ENCODE data around the gene SORCS2. TPM values are rescaled to one million over a fixed set of nuclear protein-coding genes. Genes with fewer than 3 reads are reported as not detected.

SORCS2 gene
- total RNA-seq, 4 donors from 2014 or later: 0.19 to 0.85 (median 0.66) TPM

DNA sequence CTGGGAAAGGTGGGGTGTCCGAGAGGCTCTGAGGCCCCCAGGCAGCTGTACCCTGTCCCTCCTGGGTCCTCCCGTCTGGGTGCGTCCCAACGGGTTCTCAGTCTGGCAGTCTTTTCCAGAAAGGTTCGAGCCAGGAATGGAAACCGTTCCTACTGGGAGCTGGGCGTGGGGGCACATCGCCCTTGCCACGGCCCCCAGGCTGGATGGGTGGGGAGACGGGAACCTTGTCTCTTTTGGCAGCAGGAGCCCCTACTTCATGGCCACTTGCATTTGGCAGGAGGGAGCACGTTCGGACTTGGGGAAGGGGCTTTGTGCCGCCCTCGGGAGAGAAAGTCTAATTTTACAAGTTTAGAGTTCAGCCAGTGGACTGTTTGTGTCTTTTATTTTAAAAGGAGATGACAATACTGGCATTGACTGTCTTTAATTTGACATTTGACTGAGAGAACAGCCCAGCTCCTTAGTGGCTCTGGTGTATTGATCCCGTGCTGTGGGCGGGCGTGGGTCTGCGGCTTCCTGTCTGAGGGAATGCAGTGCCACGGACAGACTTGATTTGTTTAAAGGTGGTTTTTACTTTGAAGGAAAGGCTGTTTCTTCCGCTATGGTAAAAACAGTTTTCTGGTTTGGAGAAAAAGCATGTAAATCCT, 95.1 kb downstream of the SORCS2 start:
- TF ChIP-seq, protein P1, sequence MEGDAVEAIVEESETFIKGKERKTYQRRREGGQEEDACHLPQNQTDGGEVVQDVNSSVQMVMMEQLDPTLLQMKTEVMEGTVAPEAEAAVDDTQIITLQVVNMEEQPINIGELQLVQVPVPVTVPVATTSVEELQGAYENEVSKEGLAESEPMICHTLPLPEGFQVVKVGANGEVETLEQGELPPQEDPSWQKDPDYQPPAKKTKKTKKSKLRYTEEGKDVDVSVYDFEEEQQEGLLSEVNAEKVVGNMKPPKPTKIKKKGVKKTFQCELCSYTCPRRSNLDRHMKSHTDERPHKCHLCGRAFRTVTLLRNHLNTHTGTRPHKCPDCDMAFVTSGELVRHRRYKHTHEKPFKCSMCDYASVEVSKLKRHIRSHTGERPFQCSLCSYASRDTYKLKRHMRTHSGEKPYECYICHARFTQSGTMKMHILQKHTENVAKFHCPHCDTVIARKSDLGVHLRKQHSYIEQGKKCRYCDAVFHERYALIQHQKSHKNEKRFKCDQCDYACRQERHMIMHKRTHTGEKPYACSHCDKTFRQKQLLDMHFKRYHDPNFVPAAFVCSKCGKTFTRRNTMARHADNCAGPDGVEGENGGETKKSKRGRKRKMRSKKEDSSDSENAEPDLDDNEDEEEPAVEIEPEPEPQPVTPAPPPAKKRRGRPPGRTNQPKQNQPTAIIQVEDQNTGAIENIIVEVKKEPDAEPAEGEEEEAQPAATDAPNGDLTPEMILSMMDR (IDR thresholded peaks at IDR 0.05; ENCODE audit: low read depth): no peak

- TF ChIP-seq, protein P1 (IDR thresholded peaks at IDR 0.05; ENCODE audit: low read depth): no peak
These were observed 95.6 kb downstream of the SORCS2 start for GRCh38 chr4:7287918-7288280.

DNA sequence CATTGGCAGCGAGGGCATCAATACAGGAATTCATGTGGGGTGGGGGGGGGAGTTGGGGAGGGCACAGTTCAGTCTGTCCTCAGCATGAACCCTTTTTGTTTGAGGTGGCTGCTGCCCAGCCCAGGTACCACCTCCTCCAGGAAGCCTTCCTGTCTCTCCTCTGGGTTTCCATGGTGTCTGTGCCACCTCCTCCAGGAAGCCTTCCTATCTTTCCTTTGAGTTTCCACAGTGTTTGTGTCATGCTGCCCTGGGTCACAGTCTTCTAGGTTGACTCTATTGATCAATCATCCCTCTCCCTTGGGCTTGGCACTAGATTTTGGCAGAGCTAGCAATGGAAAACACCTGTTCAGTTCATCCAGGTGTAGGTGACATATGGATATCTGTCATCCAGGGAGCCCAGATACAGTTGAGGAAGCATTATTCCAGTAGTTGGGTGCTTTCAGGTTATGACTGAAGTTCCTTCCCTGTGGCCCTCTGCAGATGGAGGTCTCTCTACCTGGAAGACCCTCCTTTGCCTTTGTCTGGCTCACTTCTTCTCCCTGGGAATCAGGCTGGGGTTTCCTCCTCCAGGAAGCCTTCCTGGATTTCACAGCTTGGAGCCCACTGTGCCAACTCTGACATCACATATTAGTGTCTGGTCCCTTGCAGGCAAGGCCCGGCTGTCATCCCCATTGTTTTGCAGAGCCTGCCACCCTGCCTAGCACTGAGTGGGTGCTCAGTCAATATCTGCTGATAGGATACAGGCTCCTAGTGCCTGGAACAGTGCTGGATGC, 96.6 kb downstream of the SORCS2 start:
- TF ChIP-seq, protein P1 (IDR thresholded peaks at IDR 0.05; ENCODE audit: low read depth): no peak

GRCh38 chr4:7289589-7289988, 97.3 kb downstream of the SORCS2 start:
- TF ChIP-seq, protein P1 (IDR thresholded peaks at IDR 0.05; ENCODE audit: low read depth): no peak

DNA sequence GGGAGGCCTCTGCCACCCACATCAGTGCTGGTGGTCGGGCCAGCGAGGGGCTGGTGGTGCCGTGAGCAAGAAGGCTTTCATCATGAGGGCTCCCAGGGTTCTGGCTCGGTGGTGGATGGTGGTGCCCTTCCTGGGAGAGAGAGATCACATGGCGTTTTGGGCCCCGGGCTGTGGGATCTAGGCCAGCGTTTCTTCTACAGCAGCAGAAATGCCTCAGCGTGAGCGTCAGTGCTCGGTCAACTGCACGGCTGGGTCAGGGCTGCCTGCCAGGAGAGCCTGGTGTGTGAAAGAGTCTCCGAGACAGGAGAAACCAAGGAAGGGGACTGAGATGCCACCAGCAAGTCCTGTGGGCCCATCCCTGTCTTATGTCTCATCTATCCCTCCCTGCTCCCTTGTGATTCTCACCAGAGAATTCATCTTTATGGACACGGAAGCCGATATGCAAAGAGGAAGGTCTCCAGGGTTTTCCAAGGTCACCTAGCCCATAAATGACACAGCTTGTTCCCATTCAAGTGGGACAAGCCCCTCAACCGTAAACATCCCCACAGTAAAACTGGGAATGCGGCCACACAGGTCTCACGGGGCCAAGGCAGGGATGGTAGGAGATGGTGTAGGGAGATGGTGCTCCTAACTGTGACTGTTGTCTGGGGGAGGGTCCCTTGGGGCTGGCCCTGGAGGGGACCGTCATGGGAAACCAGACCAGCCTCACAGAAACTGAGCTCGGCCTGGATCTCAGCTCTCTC, 99.2 kb downstream of the SORCS2 start:
- TF ChIP-seq, protein P1 (IDR thresholded peaks at IDR 0.05; ENCODE audit: low read depth): no peak

DNA sequence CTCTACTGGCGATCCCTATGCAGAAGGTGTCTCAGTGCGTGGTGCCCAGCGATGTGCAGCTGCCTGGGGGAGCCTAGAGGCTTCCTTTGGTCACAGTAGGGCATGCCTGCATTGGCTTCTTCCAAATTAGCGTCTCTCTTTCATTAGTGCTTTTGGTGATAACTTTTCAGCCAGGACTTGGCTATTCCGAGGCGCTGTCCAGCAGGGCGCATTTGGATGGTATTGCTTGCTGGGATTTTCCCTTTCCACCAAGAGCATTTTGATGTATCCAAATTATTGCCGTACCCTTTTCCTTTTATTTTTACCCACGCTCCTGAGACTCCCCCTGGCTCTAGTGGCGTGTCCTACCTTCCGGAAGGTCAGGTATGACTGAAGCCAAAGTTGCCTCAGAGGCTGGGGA, 101.4 kb downstream of the SORCS2 start:
- TF ChIP-seq, protein P1 (IDR thresholded peaks at IDR 0.05; ENCODE audit: low read depth): no peak

DNA sequence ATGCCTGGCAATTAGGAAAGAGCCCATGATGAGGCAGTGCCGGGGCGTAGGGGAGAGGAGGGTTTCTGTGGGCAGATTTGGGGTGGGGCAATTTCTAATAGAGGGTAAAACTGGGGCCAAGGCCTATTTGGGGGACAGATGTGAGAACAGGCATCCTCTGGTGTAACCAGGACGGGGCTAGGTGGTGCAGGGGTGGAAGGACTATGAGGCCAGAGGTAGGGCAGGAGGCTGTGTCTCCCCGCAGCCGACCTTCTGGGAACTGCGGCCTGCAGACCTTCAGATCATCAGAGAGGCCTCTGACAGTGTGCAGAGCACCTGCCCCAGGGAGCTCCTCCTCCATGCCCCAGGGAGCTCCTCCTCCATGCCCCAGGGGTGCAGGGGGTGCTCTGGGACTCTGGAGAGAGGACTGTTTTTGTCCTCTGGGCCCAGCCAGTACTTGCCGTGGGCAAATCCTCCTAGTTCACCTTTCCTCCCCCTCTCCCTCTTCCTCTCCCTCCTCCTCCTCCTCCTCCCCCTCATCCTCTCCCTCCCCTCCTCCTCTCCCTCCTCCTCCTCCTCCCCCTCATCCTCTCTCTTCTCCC, 101.9 kb downstream of the SORCS2 start:
- TF ChIP-seq, protein P1 (IDR thresholded peaks at IDR 0.05; ENCODE audit: low read depth): no peak
